Measurements from ENCODE around the gene NAP1L4. TPM values are rescaled to one million over a fixed set of nuclear protein-coding genes. Genes with fewer than 3 reads are reported as not detected.

NAP1L4 gene
- total RNA-seq, 2 experiments from 2014 or later, result 262 to 285 TPM

- H3K4me1 Mint-ChIP-seq (ENCODE audit: low read depth), result peaks cover 40% of the 10 kb centered on the region
- peak in 4 of 14 experiments; percentile 14 to 30 (median 18) for DNase-seq
- H3K4me3 ChIP-seq (ENCODE audit: low read length), result peak overlapping the region; percentile 95
Observed at GRCh38 chr11:2991452-2992233, 486 bp downstream of the NAP1L4 start.

GRCh38 chr11:2990617-2991451 is 1.3 kb downstream of the NAP1L4 start:
- Histone ChIP-seq H3K4me1 (ENCODE audit: insufficient read depth, low read length) (peaks cover 33% of the 10 kb centered on the region), H3K9me3 (ENCODE audit: control insufficient read depth in 1 of 2, insufficient read depth in 1 of 2, low read length in 2 of 2) (no peaks in the 10 kb centered on the region), H3K27me3 (ENCODE audit: control insufficient read depth in 1 of 2, insufficient read depth in 2 of 2, low read length in 2 of 2) (no peaks in the 10 kb centered on the region), H3K4me3 (ENCODE audit: low read length) (peak overlapping the region; percentile 95), H3K27ac (ENCODE audit: low read depth in 1 of 2, low read length in 2 of 2) (peak overlapping the region; percentile 73 to 78), H3K36me3 (ENCODE audit: insufficient read depth, low read length) (peaks cover 5% of the 10 kb centered on the region)
- intact Hi-C loops (cut with DNase I, micrococcal nuclease), result loop anchor here in 1 of 2 experiments (2.0 to 5.0 kb wide), 3 partner anchors 66 to 104 kb away; partner anchors contain the start of genes CARS1 and CDKN1C
- no peak for TF ChIP-seq CTCF (IDR thresholded peaks at IDR 0.05)
- ChIA-PET POLR2A (interaction anchor here (0.6 to 4.8 kb wide), 8 partner anchors 10 to 608 kb away, joined by 3 to 206 read pairs (median 4); partner anchors contain the start of gene CARS1), CTCF (interaction anchor here (0.6 to 3.1 kb wide), 4 partner anchors 15 to 458 kb away, joined by 3 to 17 read pairs (median 7); no protein-coding TSS in a partner anchor)
- Mint-ChIP-seq H3K4me1 (ENCODE audit: low read depth) (peaks cover 40% of the 10 kb centered on the region), H3K27me3 (no peaks in the 10 kb centered on the region), H3K9me3 (no peaks in the 10 kb centered on the region), H3K27ac (peak overlapping the region; percentile 89), H3K4me3 (peak overlapping the region; percentile 99), H3K36me3 (ENCODE audit: low read depth) (peaks cover 26% of the 10 kb centered on the region)
- DNase-seq (peak in 8 of 14 experiments; percentile 16 to 59 (median 36)), ATAC-seq (ENCODE audit: poor library complexity) (no peak)

More at GRCh38 chr11:2991452-2992233, 486 bp downstream of the NAP1L4 start:
- no peak for TF ChIP-seq CTCF (IDR thresholded peaks at IDR 0.05)
- peaks cover 5% of the 10 kb centered on the region for H3K36me3 ChIP-seq (ENCODE audit: insufficient read depth, low read length)
- Mint-ChIP-seq H3K4me3 (peak overlapping the region; percentile 99), H3K9me3 (no peaks in the 10 kb centered on the region), H3K27ac (peak overlapping the region; percentile 89), H3K27me3 (no peaks in the 10 kb centered on the region), H3K36me3 (ENCODE audit: low read depth) (peaks cover 26% of the 10 kb centered on the region)
- H3K9me3 ChIP-seq (ENCODE audit: control insufficient read depth in 1 of 2, insufficient read depth in 1 of 2, low read length in 2 of 2), result no peaks in the 10 kb centered on the region
- ATAC-seq (ENCODE audit: poor library complexity), result peak; percentile 1
- peaks cover 25% of the 10 kb centered on the region for H3K4me1 ChIP-seq (ENCODE audit: insufficient read depth, low read length)
- POLR2A ChIA-PET, result interaction anchor here (0.6 to 4.8 kb wide), 18 partner anchors 9 to 591 kb away, joined by 3 to 206 read pairs (median 5); partner anchors contain the start of genes CARS1 and TSSC4
- peak overlapping the region; percentile 73 to 78 for H3K27ac ChIP-seq (ENCODE audit: low read depth in 1 of 2, low read length in 2 of 2)
- CTCF ChIA-PET, result interaction anchor here (1.0 to 1.4 kb wide), 3 partner anchors 16 to 591 kb away, joined by 3 read pairs; partner anchors contain the start of gene TSSC4
- intact Hi-C loops (cut with DNase I, micrococcal nuclease), result loop anchor here (1.0 to 5.0 kb wide), 4 partner anchors 23 to 104 kb away; partner anchors contain the start of genes CARS1 (in 1 of the 2) and CDKN1C (in 1 of the 2)
- H3K27me3 ChIP-seq (ENCODE audit: control insufficient read depth in 1 of 2, insufficient read depth in 2 of 2, low read length in 2 of 2), result no peaks in the 10 kb centered on the region

DNA sequence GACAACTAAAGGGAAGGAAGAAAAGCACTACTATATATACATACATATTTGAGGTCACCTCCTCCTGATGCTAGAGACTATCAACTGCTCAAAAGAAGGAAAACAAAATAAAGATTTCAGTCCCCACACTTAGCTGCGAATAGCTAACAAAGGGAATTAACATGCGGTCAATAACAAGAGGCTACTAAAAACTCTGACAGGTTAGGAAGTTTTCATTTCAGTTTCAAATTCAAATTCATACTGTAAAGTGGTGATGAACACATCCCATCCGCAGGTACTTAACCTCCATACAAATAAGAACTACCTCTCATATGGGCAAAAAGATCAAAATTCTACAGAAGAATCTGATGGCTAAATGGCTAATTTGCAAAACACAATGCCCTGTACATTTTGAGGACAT is 2.6 kb downstream of the NAP1L4 start:
- CTCF ChIA-PET, result interaction anchor here (1.0 to 3.1 kb wide), 5 partner anchors 14 to 67 kb away, joined by 3 to 17 read pairs (median 4); partner anchors contain the start of gene CARS1
- peak overlapping the region; percentile 31 to 75 for H3K27ac ChIP-seq (ENCODE audit: low read depth in 1 of 2, low read length in 2 of 2)
- H3K36me3 Mint-ChIP-seq (ENCODE audit: low read depth), result peaks cover 29% of the 10 kb centered on the region
- H3K27ac Mint-ChIP-seq, result peak overlapping the region; percentile 89
- peaks cover 16% of the 10 kb centered on the region for H3K36me3 ChIP-seq (ENCODE audit: insufficient read depth, low read length)
- POLR2A ChIA-PET, result interaction anchor here (0.7 to 4.8 kb wide), 17 partner anchors 9 to 589 kb away, joined by 3 to 206 read pairs (median 4); partner anchors contain the start of genes CARS1 and TSSC4
- H3K4me1 Mint-ChIP-seq (ENCODE audit: low read depth), result peaks cover 51% of the 10 kb centered on the region
- no peak for TF ChIP-seq CTCF (IDR thresholded peaks at IDR 0.05)
- H3K27me3 ChIP-seq (ENCODE audit: control insufficient read depth in 1 of 2, insufficient read depth in 2 of 2, low read length in 2 of 2), result no peaks in the 10 kb centered on the region
- H3K4me1 ChIP-seq (ENCODE audit: insufficient read depth, low read length), result peaks cover 35% of the 10 kb centered on the region
- H3K9me3 ChIP-seq (ENCODE audit: control insufficient read depth in 1 of 2, insufficient read depth in 1 of 2, low read length in 2 of 2), result no peaks in the 10 kb centered on the region
- H3K4me3 ChIP-seq (ENCODE audit: low read length), result peak overlapping the region; percentile 95
- DNase-seq, result peak in 2 of 14 experiments; percentile 15 to 51
- no peak for ATAC-seq (ENCODE audit: poor library complexity)
- H3K9me3 Mint-ChIP-seq, result no peaks in the 10 kb centered on the region
- H3K27me3 Mint-ChIP-seq, result no peaks in the 10 kb centered on the region
- intact Hi-C loops (cut with DNase I, micrococcal nuclease), result loop anchor here (2.0 to 5.0 kb wide), 2 partner anchors 25 to 68 kb away; partner anchors contain the start of gene CARS1 (in 1 of the 2)
- H3K4me3 Mint-ChIP-seq, result peak overlapping the region; percentile 99
